BJ (cell line): ENCODE data around the gene LUC7L2. TPM values are rescaled to one million over a fixed set of nuclear protein-coding genes. Genes with fewer than 3 reads are reported as not detected.
"Not testable (repeated sequence)": the region's sequence is repeated elsewhere in the genome, so short reads cannot be mapped to it uniquely, and the experiment has no call there.

Experiments used
- CTCF ChIA-PET: fragments of 350-600 bp; formaldehyde crosslinking; extraction: SDS; loops from one replicate; lab custom pipeline; 2021; ENCODE audit warnings: antibody characterized with exemption, inconsistent platforms; lab: Yijun Ruan, JAX
- POLR2A ChIA-PET: fragments of 300-600 bp; sonication (Branson Sonifier 250); formaldehyde crosslinking; extraction: SDS; loops from one replicate; lab custom pipeline; 2021; ENCODE audit warnings: antibody characterized with exemption; lab: Charles Lee
- DNase-seq: peaks from one replicate; pipeline ENCODE4 v3.0.0-alpha.2; 2011; ENCODE audit warnings: low read depth
- H3K27me3 ChIP-seq: 2 replicates; pipeline ENCODE4 v1.6.0; 2011; ENCODE audit warnings: low read length; ENCODE audit not compliant: control insufficient read depth, insufficient read depth
- H3K36me3 ChIP-seq: 2 replicates; pipeline ENCODE4 v1.5.1; 2011; ENCODE audit warnings: low read length; ENCODE audit not compliant: control insufficient read depth, insufficient read depth
- H3K4me3 ChIP-seq: 2 replicates; pipeline ENCODE4 v1.5.1; 2011; ENCODE audit warnings: low read depth, mild to moderate bottlenecking, control low read depth, low read length
- CTCF ChIP-seq: IDR thresholded peaks from 2 replicates; pipeline ENCODE4 v1.5.1; 2011; ENCODE audit warnings: low read depth, mild to moderate bottlenecking, control low read depth, inconsistent platforms, low read length, moderate library complexity; ENCODE audit not compliant: insufficient read depth
- polyA plus RNA-seq: library from polyadenylated mRNA; depleted of rRNA; stranded (reverse); fragments of >200 nt; gene quantifications from 2 replicates; pipeline ENCODE4 v1.2.3, GENCODE V29; 2011

Gene LUC7L2
- polyA plus RNA-seq, 1 experiment, result 22.3 TPM

DNA sequence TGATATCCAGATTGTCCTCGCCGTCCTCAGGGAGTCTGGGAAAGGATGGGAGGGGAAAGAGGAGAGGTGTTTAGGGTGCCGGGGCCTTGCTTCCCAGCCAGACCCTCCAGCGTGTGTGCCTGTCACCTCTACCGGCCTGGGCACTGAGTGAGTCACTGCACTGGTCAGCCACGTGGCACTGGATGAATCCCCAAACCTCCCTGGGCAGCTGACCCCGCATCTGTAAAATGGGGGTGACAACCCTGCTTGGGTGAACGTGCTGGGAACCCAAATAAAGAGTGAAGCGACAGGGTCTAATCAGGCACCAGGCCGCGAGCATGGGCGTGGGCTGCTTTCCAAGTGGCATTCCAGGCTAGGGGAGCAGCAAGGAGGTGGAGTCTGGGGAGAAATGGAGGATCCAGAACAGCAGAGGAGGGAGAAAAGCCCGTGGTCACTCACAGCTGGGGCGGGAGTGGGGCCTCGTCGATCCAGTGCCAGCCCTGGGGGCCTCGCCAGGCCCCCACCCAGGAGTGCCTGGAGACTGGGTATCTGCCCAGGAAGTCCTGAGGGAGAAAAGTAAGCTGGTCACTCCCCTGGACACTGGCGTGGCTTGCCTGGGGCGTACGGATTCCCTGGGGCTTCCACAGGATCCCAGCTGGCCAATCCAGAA is 94.1 kb downstream of the LUC7L2 start:
- TF ChIP-seq CTCF, result no peak
- Histone ChIP-seq H3K4me3 (no peak overlapping the region), H3K27me3 (no peaks in the 10 kb centered on the region), H3K36me3 (no peaks in the 10 kb centered on the region)
- CTCF ChIA-PET, result interaction anchor here (1.1 to 1.3 kb wide), 2 partner anchors 19 to 26 kb away, joined by 3 to 5 read pairs; no protein-coding TSS in a partner anchor
- DNase-seq, result no peak
- POLR2A ChIA-PET, result no interaction called here

DNA sequence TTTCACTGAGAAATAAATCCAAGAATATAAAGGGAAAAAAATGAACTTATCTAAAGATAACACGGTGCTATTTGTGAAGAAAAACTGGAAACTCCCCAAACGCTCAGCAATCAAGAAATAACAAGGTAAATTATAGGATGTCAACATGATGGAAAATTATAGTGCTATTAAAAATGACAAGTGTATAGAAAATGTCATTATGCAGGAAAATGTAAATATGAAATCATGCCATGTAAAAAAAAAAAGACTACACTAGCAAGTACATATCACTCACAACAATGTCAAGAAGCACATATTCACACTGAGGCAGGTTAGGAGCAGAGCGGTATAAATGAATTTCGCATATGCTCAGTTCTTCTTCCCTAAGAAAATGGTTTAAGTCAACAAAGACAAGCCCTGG is 96.1 kb downstream of the LUC7L2 start:
- Histone ChIP-seq H3K36me3 (no peaks in the 10 kb centered on the region), H3K27me3 (no peaks in the 10 kb centered on the region), H3K4me3 (no peak overlapping the region)
- ChIA-PET CTCF (interaction anchor here (0.6 kb wide), 1 partner anchor 168 kb away, joined by 4 read pairs; no protein-coding TSS in a partner anchor), POLR2A (no interaction called here)
- no peak for DNase-seq
- TF ChIP-seq CTCF, result no peak

GRCh38 chr7:139456511-139456910 is 96.8 kb downstream of the LUC7L2 start:
- CTCF ChIA-PET, result interaction anchor here (0.9 kb wide), 1 partner anchor 22 kb away, joined by 4 read pairs; no protein-coding TSS in a partner anchor

GRCh38 chr7:139457153-139457946 is 97.7 kb downstream of the LUC7L2 start:
- no peak for DNase-seq
- Histone ChIP-seq H3K27me3 (0 out of 2 replicates have a peak, but pooled peaks cover 1% of the 10 kb centered on the region), H3K36me3 (no peaks in the 10 kb centered on the region), H3K4me3 (no peak overlapping the region)
- TF ChIP-seq CTCF, result no peak
- ChIA-PET POLR2A (no interaction called here), CTCF (interaction anchor here (0.9 to 2.1 kb wide), 2 partner anchors 23 to 43 kb away, joined by 4 to 9 read pairs; no protein-coding TSS in a partner anchor)

More at GRCh38 chr7:139456511-139456910, 96.8 kb downstream of the LUC7L2 start:
- TF ChIP-seq CTCF, result no peak
- no peak for DNase-seq
- H3K4me3 ChIP-seq, result no peak overlapping the region
- H3K36me3 ChIP-seq, result no peaks in the 10 kb centered on the region
- POLR2A ChIA-PET, result no interaction called here
- H3K27me3 ChIP-seq, result no peaks in the 10 kb centered on the region

GRCh38 chr7:139463421-139463820 is 103.7 kb downstream of the LUC7L2 start:
- H3K36me3 ChIP-seq, POLR2A ChIA-PET, H3K4me3 ChIP-seq, H3K27me3 ChIP-seq, DNase-seq: not testable (repeated sequence)
- CTCF ChIA-PET, result interaction anchor here (1.5 kb wide), 1 partner anchor 29 kb away, joined by 11 read pairs; no protein-coding TSS in a partner anchor

- CTCF ChIA-PET, result interaction anchor here (1.5 kb wide), 1 partner anchor 30 kb away, joined by 11 read pairs; no protein-coding TSS in a partner anchor
- H3K36me3 ChIP-seq, H3K27me3 ChIP-seq, H3K4me3 ChIP-seq, DNase-seq, POLR2A ChIA-PET: not testable (repeated sequence)
These were observed 104.8 kb downstream of the LUC7L2 start for GRCh38 chr7:139464511-139464910.

- H3K36me3 ChIP-seq, H3K27me3 ChIP-seq, H3K4me3 ChIP-seq, POLR2A ChIA-PET, DNase-seq: not testable (repeated sequence)
- CTCF ChIA-PET, result interaction anchor here (1.1 kb wide), 1 partner anchor 30 kb away, joined by 4 read pairs; no protein-coding TSS in a partner anchor
These were observed 105.4 kb downstream of the LUC7L2 start for GRCh38 chr7:139465072-139465471.

DNA sequence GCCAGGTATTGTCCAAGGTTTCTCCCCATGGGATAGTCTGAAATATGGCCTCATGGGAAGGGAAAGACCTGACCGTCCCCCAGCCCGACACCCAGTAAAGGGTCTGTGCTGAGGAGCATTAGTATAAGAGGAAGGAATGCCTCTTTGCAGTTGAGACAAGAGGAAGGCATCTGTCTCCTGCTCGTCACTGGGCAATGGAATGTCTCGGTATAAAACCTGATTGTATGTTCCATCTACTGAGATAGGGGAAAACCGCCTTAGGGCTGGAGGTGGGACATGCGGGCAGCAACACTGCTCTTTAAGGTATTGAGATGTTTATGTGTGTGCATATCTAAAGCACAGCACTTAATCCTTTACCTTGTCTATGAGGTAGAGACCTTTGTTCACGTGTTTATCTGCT is 108.0 kb downstream of the LUC7L2 start:
- H3K36me3 ChIP-seq, H3K27me3 ChIP-seq, DNase-seq, CTCF ChIA-PET, POLR2A ChIA-PET, H3K4me3 ChIP-seq: not testable (repeated sequence)
